Stimulated activated naive CD4-positive, alpha-beta T cell treated with Interleukin-2 at 50 U/mL for 16 hours (primary cell): ENCODE data around the gene TIGD7.
"Not testable (repeated sequence)": the region's sequence is repeated elsewhere in the genome, so short reads cannot be mapped to it uniquely, and the experiment has no call there.

Experiments used
- DNase-seq: peaks from one replicate; lab custom pipeline; 2025; lab: John Stamatoyannopoulos, UW

TIGD7 gene

DNA sequence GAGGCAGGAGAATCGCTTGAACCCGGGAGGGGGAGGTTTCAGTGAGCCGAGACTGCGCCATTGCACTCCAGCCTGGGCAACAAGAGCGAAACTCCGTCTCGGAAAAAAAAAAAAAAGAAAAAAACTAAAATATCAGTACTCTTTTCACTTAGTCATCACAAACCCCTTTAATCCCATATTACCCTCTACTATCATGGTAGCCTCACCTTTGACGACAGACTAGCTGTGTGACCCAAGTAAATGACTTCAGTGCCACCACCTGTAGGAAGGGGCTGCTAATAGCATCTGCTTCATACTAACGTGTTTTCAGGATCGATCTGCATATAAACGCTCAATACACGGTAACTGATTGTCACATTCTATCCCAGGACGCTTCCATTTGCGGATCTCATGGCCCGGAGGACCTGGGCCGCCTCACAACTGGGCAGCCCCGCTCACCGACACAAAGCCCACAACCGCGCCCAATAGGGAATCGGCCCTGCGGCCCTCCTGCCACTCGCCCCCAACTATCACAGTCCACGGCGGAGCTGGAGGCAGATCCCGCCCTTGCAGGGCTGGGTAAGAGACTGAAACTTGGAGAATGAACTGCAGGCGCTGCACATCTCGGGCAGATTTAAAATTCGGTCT, 23.0 kb downstream of the TIGD7 start:
- DNase-seq, result no peak

DNA sequence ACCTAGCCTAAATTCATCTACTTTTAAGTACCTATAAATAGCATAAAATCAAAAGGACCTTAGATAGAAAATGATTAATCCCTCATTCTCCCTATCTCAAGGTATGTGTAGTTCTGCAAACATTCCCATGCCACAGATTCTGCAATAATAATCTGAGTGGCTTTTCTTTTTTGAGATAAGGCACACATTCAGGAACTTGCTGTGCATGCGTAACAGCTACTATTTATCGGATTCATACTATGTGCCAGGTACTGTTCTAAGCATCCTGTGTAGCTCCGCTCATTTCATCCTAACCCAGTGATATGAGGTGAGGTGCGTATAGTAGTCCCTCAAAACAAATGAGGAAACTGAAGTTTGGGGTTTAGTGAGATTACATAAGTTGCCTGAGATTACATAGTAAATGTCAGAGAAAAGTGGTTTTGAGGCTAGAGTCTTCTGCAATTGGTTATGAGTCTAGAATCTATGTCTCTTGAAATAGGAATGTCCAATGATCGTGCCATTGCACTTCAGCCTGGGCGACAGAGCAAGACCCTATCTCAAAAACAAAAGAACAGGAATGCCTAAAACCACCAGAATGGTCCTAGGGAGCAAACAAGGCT, 23.9 kb downstream of the TIGD7 start:
- DNase-seq, result no peak

DNA sequence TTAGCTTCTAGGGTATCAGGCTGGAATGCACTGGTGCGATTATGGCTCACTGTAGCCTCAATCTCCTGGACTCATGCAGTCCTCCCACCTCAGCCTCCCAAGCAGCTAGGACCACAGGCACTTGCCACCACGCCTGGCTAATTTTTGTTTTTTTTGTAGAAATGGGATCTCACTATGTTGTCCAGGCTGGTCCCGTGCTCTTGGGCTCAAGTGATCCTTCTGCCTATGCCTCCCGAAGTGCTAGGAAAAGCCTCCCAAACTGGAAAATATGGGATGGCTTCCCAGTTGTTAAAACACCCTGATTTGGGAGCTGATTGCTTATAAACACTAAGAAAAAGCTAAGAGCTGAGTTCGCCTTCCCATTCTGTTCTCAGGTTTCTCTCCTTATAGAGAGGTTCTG, 28.6 kb downstream of the TIGD7 start:
- no peak for DNase-seq

DNA sequence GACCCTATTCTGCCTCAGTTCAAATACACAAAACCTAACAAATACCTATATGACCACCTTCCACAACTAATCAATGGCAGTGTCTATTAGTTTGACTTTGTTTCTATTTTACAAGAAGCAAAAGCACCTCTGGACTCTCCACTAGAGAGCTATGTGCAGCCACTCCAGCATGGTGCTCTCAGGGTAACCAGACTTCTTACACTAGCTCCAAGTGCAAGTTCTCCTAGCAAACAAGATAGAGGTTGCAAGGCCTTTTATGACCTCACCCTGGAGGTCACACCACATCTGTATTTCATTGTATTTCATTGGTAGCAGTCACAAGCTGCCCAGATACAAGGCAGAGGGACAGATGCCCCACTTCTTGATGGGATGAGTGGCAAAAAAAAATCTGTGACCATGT, 30.3 kb downstream of the TIGD7 start:
- no peak for DNase-seq

DNA sequence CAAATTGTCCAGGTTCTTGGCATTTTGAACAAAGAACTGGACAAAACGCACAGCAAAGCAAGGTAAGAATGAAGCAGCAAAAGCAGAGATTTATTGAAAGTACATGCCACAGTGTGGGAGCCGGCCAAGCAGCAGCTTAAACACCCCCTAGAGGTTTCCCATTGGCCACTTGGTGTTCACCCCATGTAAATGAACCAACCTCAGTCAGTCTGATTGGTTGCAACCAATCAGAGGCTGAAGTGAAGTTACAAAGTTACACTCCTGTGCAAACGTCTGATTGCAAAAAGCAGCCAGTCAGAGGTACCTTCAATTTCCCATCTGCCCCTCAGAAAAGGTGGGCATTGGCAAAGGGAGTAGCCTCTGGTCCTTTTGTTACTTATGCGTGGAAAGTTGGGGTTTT, 30.7 kb downstream of the TIGD7 start:
- DNase-seq, result no peak

DNA sequence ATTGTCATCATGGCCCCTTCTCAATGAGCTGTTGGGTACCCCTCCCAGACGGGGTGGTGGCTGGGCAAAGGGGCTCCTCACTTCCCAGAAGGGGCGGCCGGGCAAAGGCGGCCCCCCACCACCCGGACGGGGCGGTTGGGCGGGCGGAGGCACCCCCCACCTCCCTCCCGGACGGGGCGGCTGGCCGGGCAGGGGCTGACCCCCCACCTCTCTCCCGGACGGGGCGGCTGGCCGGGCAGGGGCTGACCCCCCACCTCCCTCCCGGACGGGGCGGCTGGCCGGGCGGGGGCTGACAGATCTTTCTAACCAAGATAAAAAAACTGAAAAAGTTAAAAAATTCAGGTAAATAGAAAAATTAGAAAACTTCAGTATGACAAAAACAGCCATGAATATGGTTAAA, 33.9 kb downstream of the TIGD7 start:
- not testable (repeated sequence) for DNase-seq

DNA sequence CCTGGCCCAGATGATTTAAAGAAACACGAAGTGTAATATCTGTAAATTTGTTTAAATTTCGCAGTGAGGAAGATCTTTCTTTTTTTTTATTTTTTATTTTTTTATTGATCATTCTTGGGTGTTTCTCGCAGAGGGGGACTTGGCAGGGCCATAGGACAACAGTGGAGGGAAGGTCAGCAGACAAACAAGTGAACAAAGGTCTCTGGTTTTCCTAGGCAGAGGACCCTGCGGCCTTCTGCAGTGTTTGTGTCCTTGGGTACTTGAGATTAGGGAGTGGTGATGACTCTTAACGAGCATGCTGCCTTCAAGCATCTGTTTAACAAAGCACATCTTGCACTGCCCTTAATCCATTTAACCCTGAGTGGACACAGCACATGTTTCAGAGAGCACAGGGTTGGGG, 34.5 kb downstream of the TIGD7 start:
- not testable (repeated sequence) for DNase-seq

DNA sequence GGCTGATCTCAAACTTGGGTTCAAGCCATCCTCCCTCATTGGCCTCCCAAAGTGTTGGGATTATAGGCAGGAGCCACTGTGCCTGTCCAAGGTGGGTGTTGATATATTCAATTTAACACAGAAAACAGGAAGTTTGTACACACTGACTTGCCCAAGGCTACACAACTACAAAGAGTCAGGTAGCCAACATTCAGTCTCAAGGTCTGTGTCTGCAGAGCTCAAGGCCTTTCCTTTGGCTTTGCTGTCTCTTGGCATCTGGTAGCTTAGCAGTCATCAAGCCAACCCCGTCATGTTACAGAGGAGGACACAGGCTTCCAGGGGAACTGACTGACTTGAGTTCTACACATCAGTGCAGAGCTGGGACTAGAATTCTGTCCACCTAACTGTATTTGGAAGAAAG, 36.9 kb downstream of the TIGD7 start:
- DNase-seq, result no peak

DNA sequence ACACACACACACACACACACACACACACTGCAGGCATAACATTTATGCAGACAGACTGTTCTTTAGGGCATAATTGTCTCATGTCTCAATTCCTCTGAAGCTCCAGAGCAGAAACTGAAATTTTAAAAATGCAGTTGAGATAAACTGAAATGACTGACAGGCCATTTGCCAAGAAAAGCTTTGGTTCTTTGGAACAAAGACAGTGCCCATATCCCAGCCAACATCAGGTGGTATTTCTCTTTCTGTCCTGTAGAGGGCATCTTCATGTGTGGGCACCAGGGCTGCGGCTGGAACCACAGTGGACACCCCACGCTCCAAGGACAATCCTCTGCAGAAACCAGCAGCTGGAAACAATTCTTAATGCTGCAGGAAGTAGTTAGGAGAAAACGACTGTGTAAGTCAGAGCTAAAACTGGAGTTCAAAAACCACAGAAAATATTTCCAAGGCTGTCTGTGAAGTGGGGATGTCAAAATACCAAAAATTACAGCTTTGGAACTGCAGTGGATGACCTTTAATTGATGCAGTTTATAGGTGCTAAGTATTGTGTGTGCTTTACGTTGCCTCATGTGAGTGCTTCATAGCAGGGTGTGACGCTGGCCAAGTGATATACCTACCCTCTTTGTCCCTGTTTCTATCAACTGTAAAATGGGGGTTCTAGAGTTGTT, 38.2 kb downstream of the TIGD7 start:
- DNase-seq, result no peak

DNA sequence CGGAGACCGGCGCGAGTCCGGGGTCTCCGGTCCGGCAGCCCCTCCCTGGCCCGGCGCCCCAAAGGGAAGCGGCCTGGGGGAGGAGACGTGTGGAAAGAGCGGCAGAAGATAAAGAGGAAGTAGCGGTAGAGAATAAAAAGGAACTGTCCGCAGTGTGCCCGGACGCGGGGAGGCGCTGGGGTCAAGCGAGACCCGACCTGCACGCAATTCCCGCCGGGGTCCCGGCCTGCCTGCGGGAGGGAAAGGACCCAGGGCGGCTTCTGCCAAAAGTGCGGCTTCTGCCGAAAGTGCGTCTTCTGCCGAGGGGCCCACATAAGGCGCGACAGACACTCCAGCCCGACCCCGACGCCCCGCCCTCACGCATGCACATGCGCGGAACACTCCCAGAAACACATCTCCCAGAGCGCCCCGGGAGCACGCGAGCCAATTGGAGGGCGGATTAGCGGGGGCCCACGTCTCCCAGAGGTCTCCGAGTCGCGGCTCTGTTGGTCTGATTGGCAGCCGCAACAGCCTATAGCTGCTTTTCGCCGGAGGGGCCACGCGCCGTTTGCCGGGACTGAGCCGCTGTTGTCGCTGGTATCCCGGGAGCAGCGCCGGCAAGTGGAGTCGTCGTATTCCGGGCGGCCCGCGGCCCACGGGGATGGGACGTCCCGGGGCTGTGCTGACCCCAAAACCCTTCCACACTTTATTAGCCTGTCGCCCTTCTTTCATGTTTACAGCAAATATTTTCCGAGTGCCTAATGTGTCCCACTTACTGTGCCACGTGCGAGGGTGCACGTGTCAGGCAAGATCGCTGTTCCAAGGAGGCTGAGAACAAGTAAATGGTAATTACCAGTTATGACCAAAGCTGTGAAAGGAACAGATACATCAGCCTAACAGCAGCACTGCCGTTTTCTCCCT, 40.8 kb downstream of the TIGD7 start:
- peak; percentile 99 for DNase-seq

DNA sequence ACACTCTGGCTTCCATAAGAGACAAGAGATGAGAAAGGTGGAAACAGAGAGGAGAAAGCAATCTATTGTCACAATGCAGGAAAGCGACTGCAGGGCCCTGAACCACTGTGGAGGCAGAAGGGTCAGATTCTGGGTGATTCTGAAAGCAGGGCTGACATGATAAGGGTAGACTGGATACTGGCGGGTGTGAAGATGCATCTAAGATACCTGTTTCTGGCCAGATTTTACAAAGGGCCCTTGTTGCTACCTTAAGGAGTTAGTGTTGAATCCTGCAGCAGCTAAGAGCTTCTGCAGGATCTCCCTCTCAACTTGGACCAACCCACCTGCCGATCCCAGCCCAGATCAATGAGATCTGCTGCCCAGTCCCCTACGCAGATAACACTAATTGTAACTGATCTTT, 42.7 kb downstream of the TIGD7 start:
- DNase-seq, result no peak

DNA sequence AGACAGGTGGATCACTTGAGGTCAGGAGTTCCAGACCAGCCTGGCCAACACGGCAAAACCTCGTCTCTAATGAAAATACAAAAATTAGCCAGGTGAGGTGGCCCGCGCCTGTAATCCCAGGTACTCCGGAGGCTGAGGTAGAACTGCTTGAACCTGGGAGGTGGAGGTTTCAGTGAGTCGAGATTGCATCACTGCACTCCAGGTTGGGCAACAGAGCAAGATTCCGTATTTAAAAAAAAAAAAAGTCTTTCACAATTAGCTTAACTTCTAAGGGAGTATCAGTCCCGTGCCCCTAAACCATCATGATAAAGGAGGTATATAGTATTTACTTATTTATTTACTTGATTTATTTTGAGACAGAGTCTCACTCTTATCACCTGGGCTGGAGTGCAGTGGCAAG, 45.4 kb downstream of the TIGD7 start:
- DNase-seq, result no peak

DNA sequence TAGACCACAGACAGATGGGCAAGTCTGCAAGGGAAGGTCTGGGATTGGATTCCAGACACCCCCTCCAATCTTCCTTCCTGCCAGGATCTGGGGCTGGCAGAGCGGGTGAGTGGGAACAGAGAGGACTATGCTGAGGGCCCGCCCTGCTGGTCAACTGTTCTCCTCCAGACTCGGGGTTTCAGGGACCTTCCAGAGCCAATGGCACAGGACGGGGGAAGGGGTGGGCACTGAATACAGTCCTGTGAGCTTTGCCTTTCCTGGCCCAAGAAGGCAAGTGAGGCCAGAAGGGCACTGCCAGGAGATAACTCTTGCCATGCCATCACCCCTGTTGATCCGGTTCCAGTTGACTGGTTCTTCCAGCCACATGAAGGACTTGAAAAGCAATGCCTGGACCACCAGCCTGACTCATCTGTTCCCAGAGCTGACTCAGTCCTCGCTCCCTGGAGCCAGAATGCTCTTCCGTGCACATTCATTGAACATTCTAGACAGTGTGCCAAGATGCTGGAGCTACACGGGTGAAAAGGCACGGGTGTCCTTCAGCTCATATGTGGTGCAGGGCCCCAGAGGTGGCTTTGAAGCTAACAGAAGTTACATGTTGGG, 48.3 kb downstream of the TIGD7 start:
- no peak for DNase-seq

DNA sequence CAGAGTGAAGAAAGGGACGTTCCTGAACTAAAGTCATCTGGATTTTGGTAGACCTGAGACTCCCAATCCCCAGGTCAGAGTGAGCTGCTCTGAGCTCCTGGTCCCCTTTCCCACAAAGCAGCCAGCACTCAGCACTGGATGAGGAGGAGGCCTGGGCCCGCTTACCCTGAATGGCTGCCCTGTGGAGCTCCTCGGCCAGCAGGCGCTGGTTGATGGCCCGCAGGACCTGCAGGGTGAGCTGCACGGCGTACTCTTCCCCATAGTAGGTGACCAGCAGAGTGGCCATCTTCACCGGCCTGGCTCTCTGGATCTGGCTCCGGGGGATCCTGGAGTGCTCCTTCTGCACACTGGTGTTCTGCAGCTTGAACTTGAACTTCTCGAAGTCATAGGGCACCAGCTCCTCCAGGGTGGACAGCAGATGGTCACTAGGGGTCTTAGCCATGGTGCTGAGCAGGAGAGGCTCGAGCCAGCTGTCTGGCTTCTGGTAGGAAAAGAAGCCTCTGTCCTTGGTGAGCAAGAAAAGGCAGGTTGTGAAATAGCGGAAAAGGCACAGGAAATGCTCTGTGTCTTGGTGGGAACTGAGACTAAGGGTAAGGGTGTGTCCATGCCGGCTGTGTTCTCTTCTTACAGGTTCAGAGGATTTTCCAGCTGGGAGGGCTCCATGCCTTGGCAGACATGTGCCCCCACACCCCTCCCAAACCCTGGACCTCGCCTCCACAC, 48.9 kb downstream of the TIGD7 start, which contains the start of gene MEFV:
Gene MEFV, minus strand, starts transcription at position 488 of the 720 bp plus-strand sequence. Its CDS starts 46 bp downstream, at position 442.
- no peak for DNase-seq

DNA sequence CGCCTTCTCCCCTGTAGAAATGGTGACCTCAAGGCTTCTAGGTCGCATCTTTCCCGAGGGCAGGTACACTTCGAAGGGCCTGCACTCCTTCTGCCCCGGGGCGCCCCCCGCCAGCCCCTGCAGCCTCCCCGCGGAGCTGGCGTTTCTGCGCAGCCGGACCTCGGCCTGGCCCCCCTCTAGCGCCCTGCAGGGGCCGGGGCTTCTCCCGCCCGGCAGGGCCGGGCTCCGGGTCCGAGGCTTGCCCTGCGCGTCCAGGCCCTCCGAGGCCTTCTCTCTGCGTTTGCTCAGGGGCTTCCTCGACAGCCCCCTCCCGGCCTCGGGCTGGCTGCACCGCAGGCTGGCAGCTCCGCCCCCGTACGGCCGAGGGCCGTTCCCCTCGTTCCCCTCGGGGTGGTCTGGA, 50.9 kb downstream of the TIGD7 start:
- no peak for DNase-seq

DNA sequence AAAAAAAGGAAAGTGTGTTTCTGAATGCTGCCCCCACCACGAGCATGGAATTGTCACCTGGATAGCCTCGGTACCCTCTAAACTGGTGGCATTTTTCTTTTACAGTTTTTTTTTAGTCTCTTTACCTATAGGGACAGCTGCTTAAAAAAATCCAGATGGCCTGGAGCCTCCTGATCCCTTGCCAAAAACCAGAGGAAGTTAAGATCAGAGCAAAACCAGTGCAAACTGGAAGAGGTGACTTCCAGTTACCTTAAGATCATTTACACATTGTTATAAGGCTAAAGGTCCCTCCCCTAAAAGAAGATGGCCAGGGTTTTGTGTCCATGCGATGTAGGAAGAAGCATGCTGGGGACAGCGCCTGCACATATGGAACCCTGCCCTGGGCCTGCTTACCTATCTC, 52.3 kb downstream of the TIGD7 start:
- DNase-seq, result no peak

DNA sequence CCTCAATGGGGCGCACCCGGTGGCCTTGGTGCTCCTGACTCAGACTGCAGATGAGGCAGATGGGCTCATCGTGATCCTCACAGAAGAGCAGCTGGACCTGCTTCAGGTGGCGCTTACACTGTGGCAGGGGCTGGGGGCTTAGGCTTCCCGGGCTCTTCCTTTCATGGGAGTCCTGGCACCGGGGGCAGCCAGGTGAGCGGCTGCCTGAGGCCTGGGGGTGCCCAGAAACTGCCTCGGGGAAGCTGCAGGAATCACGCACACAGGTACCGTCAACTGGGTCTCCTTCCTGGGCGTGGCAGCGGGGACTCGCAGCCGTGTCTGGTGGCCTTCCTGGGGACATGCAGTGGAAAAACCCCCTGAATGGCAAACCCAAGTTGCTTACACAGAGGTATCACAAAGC, 55.8 kb downstream of the TIGD7 start:
- DNase-seq, result no peak

DNA sequence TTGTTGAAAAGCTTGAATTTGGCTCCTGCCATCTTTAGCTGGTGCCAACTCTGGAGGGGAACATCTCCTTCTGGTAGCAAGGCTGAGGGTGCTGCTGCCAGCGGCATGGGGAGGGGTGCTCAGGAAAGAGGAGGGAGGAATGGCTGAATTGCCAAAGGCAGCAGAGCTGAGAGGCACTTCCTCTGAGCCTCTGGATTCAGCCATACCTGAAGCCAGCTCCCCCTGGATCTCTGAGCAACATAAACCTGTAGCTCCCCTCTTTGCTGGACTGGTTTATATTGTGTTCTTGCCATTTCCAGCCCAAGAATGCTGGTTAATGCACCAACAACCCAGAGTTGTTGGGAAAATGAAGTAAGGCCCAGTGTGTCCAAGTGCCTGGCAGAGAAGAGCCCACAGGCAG, 56.2 kb downstream of the TIGD7 start:
- DNase-seq, result no peak
